HuH-7.5 (cell line): ENCODE measurements around the gene MRGPRD.

ENCODE experiments used
- DNase-seq: peaks from one replicate; pipeline ENCODE4 v3.0.0; 2011; ENCODE audit warnings: low spot score

The MRGPRD gene

DNA sequence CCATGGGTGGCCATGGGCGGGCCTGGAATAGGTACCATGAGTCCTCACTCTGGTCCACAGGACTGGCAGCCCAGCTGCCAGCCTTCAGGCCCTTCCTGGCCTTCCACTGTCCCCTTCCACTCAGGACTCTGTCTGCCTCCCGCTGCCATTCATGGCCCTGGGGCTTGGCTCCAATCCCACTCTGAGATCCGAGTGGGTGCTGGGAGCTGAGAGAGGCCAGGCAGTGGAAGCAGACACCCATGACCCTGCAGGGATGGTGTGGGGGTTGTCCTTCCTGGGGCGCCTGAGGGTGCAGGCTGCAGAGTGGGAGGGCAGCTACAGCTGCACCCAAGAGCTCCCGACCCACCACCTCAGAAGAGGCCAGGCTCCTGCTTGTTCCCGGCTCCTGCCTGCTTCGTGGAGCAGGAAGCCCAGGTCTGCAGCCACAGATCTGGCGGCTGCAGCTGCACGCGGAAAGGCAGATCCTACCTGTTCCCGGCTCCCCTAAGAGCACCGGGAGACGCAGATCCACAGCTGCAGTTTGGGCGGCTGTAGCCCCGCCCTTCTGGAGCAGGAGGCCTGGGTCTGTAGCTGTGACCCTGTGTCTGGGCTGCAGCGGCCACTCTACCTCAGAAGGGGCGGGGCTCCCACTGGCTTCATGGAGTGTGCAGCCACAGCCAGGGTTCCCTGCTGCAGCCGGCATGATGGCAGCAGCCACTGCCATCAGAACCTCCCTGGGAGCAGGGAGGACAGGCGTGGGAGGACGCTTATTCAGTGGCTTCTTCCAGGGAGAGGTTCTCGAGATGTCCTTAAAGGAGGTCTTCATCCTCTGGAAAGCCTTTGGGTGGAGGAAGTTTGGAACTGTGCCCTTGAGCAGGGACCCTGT, 49.6 kb downstream of the MRGPRD start:
- no peak for DNase-seq
